GM12878 (cell line): Measurements from ENCODE around the gene NEUROG2. TPM values are rescaled to one million over a fixed set of nuclear protein-coding genes. Genes with fewer than 3 reads are reported as not detected.

Experiments used
- ATAC-seq: fragments of 200-7000 bp; cut with Tn5 transposase; 3 replicates; pipeline ENCODE4 v1.9.1; 2020; ENCODE audit warnings: mild to moderate bottlenecking, moderate library complexity
- BruUV-seq: library from RNA; stranded (reverse); fragments of 400-500 nt; replicated peaks from 2 replicates; lab custom pipeline; 2021; lab: Mats Ljungman, UMichigan
- CTCF ChIA-PET: fragments of 300-600 bp; sonication (Branson Sonifier 250); formaldehyde crosslinking; extraction: SDS; loops from one replicate; lab custom pipeline; 2021; ENCODE audit warnings: inconsistent platforms; lab: Yijun Ruan, JAX
- POLR2A ChIA-PET: fragments of 350-600 bp; formaldehyde crosslinking; extraction: SDS; loops from one replicate; lab custom pipeline; 2021; ENCODE audit warnings: inconsistent platforms; lab: Charles Lee
- RAD21 ChIA-PET: fragments of 300-600 bp; sonication (Branson Sonifier 250); formaldehyde crosslinking; loops from one replicate; lab custom pipeline; 2023; ENCODE audit warnings: antibody characterized with exemption; ENCODE audit not compliant: unreplicated experiment; lab: Charles Lee
- SMC1A ChIA-PET: fragments of 300-600 bp; sonication (Branson Sonifier 250); formaldehyde crosslinking; loops from one replicate; lab custom pipeline; 2023; ENCODE audit not compliant: unreplicated experiment, uncharacterized antibody; lab: Charles Lee
- DNase-seq: peaks from one replicate; pipeline ENCODE4 v3.0.0-alpha.2; 2011; ENCODE audit warnings: low read depth, low spot score
- FAIRE-seq: peaks from 3 replicates; lab custom pipeline; 2011; peaks lifted over from hg19 to GRCh38; lab: Jason Lieb, UNC
- H2AFZ ChIP-seq: 2 replicates; pipeline ENCODE4 v1.6.0; 2011; ENCODE audit warnings: low read depth, low read length, control low read depth; ENCODE audit not compliant: control insufficient read depth
- H3K27ac ChIP-seq: 2 replicates; pipeline ENCODE4 v1.5.1; 2011; ENCODE audit warnings: control low read depth; ENCODE audit not compliant: control insufficient read depth, insufficient read depth
- H3K27me3 ChIP-seq, 2 experiments: replicated peaks in 1 of 2; 2 replicates each; pipeline versions ENCODE4 v1.6.0 to v1.6.1; 2011; ENCODE audit warnings: low read length in 1 of 2; ENCODE audit not compliant: control insufficient read depth in 2 of 2, insufficient read depth in 2 of 2
- H3K36me3 ChIP-seq, 2 experiments: 2 replicates each; pipeline ENCODE4 v1.5.1; 2011; ENCODE audit warnings: low read length in 1 of 2; ENCODE audit not compliant: control insufficient read depth in 2 of 2, insufficient read depth in 2 of 2
- H3K4me1 ChIP-seq: 2 replicates; pipeline ENCODE4 v1.6.1; 2011; ENCODE audit warnings: mild to moderate bottlenecking, low read length, moderate library complexity, mixed read lengths; ENCODE audit not compliant: control insufficient read depth, insufficient read depth
- H3K4me2 ChIP-seq: 2 replicates; pipeline ENCODE4 v1.6.0; 2011; ENCODE audit warnings: control low read depth; ENCODE audit not compliant: control insufficient read depth, insufficient read depth
- H3K4me3 ChIP-seq: fragments of 200-600 bp; sonication (generic); 2 replicates; pipeline ENCODE4 v1.5.1; 2016
- H3K79me2 ChIP-seq: 2 replicates; pipeline ENCODE4 v1.6.0; 2011; ENCODE audit warnings: low read length; ENCODE audit not compliant: control insufficient read depth, insufficient read depth
- H3K9ac ChIP-seq: 2 replicates; pipeline ENCODE4 v1.8.0; 2011; ENCODE audit warnings: low read length, control low read depth, mixed read lengths; ENCODE audit not compliant: control insufficient read depth, insufficient read depth
- H3K9me3 ChIP-seq: replicated peaks from 3 replicates; pipeline ENCODE4 v1.5.1; 2011; ENCODE audit warnings: mild to moderate bottlenecking, low read length; ENCODE audit not compliant: control insufficient read depth, insufficient read depth
- H4K20me1 ChIP-seq: 2 replicates; pipeline ENCODE4 v1.6.0; 2011; ENCODE audit not compliant: control insufficient read depth, insufficient read depth
- in situ Hi-C: fragments of 300-500 bp; cut with MboI; formaldehyde crosslinking; loops from 9 replicates; pipeline ENCODE4 v1.14.3; 2018; ENCODE audit warnings: mixed read lengths
- intact Hi-C: fragments of 100-400 bp; cut with micrococcal nuclease; formaldehyde crosslinking; loops from one replicate; pipeline ENCODE4 v1.14.2; 2022; ENCODE audit not compliant: unreplicated experiment
- polyA plus RNA-seq, 11 experiments: library from polyadenylated mRNA; depleted of rRNA in 4 of 11; unstranded in 6 of 11; stranded (reverse) in 5 of 11; fragments of >200 nt; fragmentation: Nextera tagmentation in 4 of 11; fragmentation: Illumina TruSeq in 1 of 11; extraction: Ambion mirVana in 4 of 11; extraction: Trizol in 1 of 11; gene quantifications; 1 replicate in 1 of 11; 2 replicates in 10 of 11; pipeline versions ENCODE4 v1.2.1 to v1.2.3, GENCODE V29; 2011 to 2016; ENCODE audit warnings: inconsistent platforms in 2 of 11, missing spikeins in 2 of 11, low read depth in 1 of 11
- total RNA-seq, 4 experiments: library from RNA; depleted of rRNA in 3 of 4; stranded (reverse); fragments of >200 nt in 3 of 4; fragmentation: Illumina TruSeq in 1 of 4; extraction: Trizol in 1 of 4; gene quantifications; 2 replicates each; pipeline versions ENCODE4 v1.2.1 to v1.2.3, GENCODE V29; 2013 to 2021
- TF ChIP-seq, protein P1 (sequence below): fragments of 450-650 bp; formaldehyde crosslinking; IDR thresholded peaks from 2 replicates; pipeline ENCODE4 v1.5.0; 2022; ENCODE audit warnings: mild to moderate bottlenecking, missing genetic modification characterization

Gene NEUROG2
- total and polyA plus RNA-seq, 10 of the 15 experiments (the other 5 are each of a cell fraction or from before 2014, with no cell fraction given), result 0.53 to 3.3 (median 1.1) TPM

GRCh38 chr4:112518675-112519074 lies 2.7 kb upstream of the NEUROG2 start:
- intact Hi-C loops, result no loop called here
- Histone ChIP-seq H3K27ac (no peak overlapping the region), H3K9ac (no peak overlapping the region), H3K4me1 (peaks cover 7% of the 10 kb centered on the region), H2AFZ (no peak overlapping the region), H3K36me3 (no peaks in the 10 kb centered on the region), H3K27me3 (peaks cover 0 to 6% of the 10 kb centered on the region in 2 experiments), H3K79me2 (no peaks in the 10 kb centered on the region), H3K4me3 (no peak overlapping the region), H4K20me1 (no peaks in the 10 kb centered on the region), H3K4me2 (peak overlapping the region; percentile 99; the same call in 1 of the 2 replicates), H3K9me3 (no peaks in the 10 kb centered on the region; the same call in 2 of the 3 replicates)
- no TSS peak for BruUV-seq
- DNase-seq (no peak), ATAC-seq (no peak), FAIRE-seq (no peak)
- SMC1A ChIA-PET, result interaction anchor here (2.3 to 10.6 kb wide), 5 partner anchors 86 to 419 kb away, joined by 9 to 124 read pairs (median 12); no protein-coding TSS in a partner anchor
- TF ChIP-seq, protein P1, sequence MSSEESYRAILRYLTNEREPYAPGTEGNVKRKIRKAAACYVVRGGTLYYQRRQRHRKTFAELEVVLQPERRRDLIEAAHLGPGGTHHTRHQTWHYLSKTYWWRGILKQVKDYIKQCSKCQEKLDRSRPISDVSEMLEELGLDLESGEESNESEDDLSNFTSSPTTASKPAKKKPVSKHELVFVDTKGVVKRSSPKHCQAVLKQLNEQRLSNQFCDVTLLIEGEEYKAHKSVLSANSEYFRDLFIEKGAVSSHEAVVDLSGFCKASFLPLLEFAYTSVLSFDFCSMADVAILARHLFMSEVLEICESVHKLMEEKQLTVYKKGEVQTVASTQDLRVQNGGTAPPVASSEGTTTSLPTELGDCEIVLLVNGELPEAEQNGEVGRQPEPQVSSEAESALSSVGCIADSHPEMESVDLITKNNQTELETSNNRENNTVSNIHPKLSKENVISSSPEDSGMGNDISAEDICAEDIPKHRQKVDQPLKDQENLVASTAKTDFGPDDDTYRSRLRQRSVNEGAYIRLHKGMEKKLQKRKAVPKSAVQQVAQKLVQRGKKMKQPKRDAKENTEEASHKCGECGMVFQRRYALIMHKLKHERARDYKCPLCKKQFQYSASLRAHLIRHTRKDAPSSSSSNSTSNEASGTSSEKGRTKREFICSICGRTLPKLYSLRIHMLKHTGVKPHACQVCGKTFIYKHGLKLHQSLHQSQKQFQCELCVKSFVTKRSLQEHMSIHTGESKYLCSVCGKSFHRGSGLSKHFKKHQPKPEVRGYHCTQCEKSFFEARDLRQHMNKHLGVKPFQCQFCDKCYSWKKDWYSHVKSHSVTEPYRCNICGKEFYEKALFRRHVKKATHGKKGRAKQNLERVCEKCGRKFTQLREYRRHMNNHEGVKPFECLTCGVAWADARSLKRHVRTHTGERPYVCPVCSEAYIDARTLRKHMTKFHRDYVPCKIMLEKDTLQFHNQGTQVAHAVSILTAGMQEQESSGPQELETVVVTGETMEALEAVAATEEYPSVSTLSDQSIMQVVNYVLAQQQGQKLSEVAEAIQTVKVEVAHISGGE (CRISPR knock-in tag), result no peak
- RAD21 ChIA-PET, result interaction anchor here (1.4 to 4.1 kb wide), 7 partner anchors 190 to 419 kb away, joined by 4 to 38 read pairs (median 22); partner anchors contain the start of gene TIFA
- in situ Hi-C loops, result no loop called here
- POLR2A ChIA-PET, result interaction anchor here (0.5 to 2.1 kb wide), 3 partner anchors 141 to 287 kb away, joined by 3 to 7 read pairs (median 4); partner anchors contain the start of gene AP1AR
- CTCF ChIA-PET, result interaction anchor here (0.8 to 13.9 kb wide), 8 partner anchors 43 to 417 kb away, joined by 3 to 221 read pairs (median 4); partner anchors contain the start of gene ALPK1
